IPS-18c (cell line): ENCODE measurements around the gene VWA5B2.

Experiments used
- H3K4me3 ChIP-seq: 2 replicates; pipeline ENCODE4 v1.7.0; 2013; ENCODE audit warnings: low read depth, mild to moderate bottlenecking, low read length, moderate library complexity; ENCODE audit not compliant: insufficient read depth
- H3K9me3 ChIP-seq: one replicate; pipeline ENCODE4 v1.6.1; 2013; ENCODE audit warnings: mild to moderate bottlenecking, low read length, moderate library complexity; ENCODE audit not compliant: control insufficient read depth, insufficient read depth

Gene VWA5B2

GRCh38 chr3:184290331-184290730 lies 60.9 kb downstream of the VWA5B2 start:
- no peak overlapping the region for H3K4me3 ChIP-seq
- H3K9me3 ChIP-seq = no peaks in the 10 kb centered on the region

- no peak overlapping the region for H3K4me3 ChIP-seq
- no peaks in the 10 kb centered on the region for H3K9me3 ChIP-seq
Observed at GRCh38 chr3:184291044-184291737, 61.8 kb downstream of the VWA5B2 start.
